GM21619 (cell line): ENCODE data around the gene NPIPB6.
"Not testable (repeated sequence)": the region's sequence is repeated elsewhere in the genome, so short reads cannot be mapped to it uniquely, and the experiment has no call there.

Experiments used
- ATAC-seq: cut with Tn5 transposase; IDR thresholded peaks from one replicate; pipeline ENCODE4 v1.9.1; 2021; ENCODE audit not compliant: unreplicated experiment

NPIPB6 gene

DNA sequence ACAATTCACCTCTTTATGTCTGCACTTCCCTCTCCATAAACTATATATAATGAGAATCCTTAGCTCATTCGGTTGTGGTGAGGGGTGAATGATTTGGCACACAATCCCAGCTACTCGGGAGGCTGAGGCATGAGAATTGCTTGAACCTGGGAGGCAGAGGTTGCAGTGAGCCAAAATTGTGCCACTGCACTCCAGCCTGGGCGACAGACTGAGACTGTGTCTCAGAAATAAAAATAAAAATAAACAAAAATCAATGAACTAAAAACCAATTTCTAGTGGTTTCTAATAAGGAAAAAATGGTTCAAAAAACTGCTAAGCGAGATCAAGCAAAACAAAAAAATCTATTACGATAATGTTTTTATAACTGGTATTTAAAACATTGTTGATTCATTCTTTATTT lies at the start of gene NPIPB6:
Gene NPIPB6 (minus strand): TSS at position 101 of the 400 bp plus-strand sequence. CDS start 686 bp downstream, outside the sequence.
- not testable (repeated sequence) for ATAC-seq

DNA sequence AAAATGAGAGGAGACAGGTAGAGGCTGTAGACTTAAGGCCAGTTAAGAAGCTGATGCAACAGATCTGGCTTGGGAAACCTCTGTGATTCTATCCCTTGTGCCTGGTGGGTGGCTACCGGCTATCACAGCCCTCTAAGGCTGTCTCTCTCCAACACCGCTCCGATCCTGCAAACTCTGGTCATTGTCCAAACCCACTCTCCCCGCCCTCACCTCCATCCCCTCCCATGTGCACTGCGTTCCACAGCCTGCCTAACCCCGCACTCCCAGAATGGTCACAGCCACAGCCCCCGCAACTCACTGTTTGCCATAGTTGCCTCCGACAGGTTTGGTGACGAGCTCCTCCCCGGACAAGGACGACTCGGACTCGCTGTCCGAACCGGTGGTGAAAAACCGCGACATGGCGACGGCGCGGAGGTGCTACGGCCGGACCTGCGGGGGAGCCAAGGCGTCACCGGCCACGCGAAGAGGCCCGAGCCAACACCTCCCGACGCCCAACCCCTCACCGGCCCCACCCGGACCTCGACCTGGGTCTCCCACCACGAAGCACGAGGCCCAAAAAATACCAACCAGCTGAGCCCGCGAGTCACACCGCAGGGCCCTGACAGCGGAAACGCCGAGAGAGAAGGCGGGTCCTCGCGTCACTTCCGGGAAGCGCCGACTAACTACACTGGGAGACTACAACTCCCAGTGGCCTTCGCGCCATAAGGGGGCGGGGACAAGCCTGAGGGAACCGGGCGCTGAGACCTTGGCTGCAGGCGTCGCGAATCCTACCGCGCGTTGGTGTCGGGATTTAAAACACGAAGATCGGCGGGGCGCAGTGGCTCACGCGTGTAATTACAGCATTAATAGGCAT lies 40.1 kb upstream of the NPIPB6 start, which contains the start of gene EIF3CL:
Gene EIF3CL (minus strand): TSS at position 622 of the 853 bp plus-strand sequence. CDS start 223 bp downstream, at position 399.
- peak; percentile 96 for ATAC-seq

DNA sequence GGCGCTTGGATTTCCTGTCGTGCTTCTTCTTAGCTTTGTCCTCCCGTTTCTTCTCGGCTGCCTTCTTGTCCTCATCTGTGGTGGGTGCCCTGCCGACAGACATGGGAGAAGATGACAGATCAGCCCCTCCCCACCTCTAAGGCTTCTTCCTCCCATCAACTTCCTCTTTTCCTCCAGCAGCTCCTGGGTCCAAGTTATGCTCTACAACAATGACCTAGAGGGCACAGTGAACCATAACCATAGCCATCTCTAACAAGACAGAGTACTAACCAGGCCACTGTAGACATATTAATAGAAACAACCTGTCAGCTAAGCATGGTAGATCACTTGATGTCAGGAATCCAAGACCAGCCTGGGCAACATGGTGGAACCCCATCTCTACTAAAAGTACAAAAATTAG lies 28.7 kb upstream of the NPIPB6 start:
- not testable (repeated sequence) for ATAC-seq

DNA sequence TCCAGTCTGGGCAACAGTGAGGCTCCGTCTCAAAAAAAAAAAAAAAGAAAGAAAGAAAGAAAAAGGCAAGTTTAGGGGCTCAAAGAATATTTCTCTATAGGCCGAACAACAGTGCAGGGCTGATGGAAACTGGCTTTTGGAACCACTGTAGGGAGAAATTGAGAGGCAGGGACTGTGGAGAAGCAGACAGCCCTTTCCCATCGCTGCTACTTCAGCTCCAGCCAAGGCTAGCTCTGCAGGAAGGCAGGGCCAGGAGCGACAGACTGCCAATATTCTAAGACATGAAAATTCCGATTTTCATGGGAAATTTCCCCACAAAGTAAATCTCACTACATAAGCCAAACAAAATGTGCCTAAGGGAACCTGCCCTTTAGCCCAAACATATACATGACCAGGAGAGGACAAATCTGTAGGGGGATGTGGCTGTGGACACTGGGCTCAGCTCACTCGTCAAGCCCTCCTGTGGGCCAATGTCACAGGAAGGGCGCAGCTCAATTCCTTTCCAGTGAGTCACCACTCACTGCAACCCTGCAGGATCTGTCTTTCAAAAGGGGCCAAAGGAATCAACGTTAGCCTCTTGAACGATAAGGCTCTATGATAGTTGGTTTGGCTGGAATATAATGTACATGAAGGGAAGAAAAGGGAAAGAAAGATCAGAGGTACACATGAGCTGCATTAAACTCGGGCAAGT lies 19.0 kb upstream of the NPIPB6 start:
- ATAC-seq, result not testable (repeated sequence)

DNA sequence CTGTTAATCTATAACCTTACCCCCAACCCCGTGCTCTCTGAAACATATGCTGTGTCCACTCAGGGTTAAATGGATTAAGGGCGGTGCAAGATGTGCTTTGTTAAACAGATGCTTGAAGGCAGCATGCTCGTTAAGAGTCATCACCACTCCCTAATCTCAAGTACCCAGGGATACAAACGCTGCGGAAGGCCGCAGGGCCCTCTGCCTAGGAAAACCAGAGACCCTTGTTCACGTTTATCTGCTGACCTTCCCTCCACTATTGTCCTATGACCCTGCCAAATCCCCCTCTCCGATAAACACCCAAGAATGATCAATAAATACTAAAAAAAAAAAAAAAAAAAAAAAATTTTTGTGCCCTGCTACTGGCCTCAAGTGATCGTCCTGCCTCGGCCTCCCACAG lies 14.5 kb upstream of the NPIPB6 start:
- ATAC-seq, result not testable (repeated sequence)

DNA sequence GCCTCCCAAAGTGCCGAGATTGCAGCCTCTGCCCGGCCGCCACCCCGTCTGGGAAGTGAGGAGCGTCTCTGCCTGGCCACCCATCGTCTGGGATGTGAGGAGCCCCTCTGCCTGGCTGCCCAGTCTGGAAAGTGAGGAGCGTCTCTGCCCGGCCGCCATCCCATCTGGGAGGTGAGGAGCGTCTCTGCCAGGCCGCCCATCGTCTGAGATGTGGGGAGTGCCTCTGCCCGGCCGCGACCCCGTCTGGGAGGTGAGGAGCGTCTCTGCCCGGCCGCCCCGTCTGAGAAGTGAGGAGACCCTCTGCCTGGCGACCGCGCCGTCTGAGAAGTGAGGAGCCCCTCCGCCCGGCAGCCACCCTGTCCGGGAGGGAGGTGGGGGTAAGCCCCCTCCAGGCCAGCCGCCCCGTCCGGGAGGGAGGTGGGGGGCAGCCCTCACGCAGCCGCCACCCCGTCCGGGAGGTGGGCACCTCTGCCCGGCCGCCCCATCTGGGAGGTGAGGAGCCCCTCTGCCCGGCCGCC lies 13.9 kb upstream of the NPIPB6 start:
- not testable (repeated sequence) for ATAC-seq

DNA sequence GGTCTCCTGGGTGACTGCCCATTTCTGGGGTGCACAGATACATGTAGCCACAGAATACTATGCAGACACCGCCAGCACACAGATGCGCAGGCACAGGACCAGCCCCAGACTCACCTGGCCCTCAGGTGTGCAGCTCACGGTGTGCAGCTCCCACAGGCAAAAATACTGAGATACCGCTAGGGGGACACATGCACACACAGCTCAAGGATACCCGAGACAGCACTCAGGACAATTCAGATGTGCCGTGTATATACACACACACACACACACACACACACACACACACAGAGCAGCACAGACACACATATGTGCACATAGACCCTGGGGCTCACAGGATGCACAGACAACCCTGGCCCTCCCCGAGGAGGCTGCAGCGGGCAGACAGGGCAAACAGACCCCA lies 11.8 kb upstream of the NPIPB6 start:
- not testable (repeated sequence) for ATAC-seq

DNA sequence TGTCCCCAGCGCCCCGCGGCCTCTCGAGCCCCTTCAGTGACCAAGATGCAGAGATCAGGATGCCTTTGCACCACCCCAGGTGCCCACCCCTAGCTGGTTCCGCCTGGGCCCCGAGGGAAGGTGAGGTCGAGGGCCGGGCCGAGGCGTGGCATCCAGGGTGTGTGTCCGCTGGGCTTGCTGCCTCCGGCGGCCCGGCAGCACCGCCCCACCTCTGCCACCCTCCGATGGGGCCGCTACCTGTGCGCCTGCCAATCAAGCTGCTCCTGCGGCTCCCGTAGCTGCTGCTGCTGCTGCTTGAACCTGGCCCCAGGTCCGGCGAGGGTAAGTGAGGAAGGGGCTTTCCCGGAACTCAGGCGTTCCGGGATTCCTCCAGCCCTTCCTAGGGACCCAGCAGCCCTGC lies 11.0 kb upstream of the NPIPB6 start:
- not testable (repeated sequence) for ATAC-seq

DNA sequence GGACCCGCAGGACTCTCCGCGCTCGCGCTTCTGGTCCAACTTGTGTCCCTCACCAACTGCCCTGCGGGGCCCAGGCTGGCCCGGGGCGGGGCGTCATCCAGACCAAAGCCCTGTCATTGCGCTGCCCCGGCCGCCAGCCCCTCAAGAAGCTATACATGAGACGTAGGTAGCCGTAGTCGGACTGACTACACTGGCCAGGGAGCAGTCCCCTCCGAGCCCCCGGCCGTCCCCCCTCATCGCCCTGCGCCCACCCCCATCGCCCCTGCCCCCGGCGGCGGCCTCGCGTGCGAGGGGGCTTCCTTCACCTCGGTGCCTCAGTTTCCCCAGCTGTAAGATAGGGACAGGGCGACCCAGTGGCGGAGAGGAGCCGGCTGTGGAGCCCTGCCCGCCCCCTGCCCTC lies 4.6 kb upstream of the NPIPB6 start:
- ATAC-seq, result not testable (repeated sequence)

DNA sequence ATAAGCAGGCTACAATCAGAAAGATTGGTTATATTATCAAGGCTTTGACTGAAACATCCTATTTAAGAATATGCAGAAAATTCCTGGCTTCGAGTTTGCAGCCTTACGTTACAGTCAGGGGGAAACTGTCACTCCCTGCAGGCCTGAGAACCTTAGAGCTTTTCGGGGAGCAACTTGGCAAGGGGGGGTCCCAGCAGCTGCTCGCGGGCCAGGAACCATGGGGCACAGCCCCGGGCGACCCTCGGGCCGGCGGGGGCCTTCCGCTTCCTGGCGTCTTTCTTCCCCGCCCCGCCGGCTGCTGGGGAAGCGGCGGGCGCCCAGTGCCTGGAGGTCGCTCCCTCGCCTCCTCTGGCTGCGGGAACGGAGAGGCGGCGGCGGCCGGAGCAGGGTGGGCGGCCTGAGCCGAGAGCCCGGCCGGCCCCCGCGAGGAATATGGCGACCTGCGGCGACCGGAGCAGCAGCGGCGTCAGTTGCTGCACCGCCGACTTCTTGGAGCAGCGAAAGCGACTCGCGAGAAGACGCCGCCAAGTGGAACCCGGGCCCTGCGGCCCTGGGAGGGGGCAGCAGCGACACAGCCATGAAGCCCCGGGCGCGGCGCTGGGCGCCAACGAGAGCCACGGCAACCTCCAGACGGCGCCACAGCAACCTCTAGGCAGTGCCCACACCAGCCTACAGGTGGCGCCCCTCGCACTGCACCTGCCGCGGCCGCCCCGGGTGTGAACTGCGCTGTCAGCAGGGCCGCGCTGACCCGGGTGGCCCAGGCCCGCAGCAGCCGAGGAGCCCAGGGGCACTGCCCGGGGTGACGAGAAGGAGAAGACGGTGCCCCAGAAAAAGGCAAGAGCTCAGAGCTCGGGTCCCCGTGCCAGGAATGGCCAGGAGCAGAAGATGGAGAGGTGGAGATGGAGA lies 1.2 kb upstream of the NPIPB6 start:
- peak; percentile 96 for ATAC-seq

DNA sequence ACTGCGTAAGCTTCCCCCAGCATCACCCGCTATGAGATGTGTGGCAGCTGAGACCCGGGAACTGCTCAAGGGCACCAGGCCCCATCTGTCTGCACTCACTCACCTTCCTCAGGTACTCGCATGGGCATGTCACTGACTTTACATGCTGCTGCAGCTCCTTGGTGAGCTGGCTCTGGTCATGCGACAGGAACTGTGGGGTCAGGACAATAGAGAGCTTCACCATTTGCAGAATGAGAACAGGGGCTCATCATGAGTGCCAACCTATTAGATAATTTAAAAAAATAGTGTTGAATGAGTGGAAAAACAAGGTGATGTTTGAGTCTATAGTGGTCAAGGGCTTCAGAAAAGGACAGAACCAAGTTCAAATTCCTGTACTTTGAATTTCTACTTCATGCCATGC lies 708 bp downstream of the NPIPB6 start:
- ATAC-seq, result not testable (repeated sequence)

DNA sequence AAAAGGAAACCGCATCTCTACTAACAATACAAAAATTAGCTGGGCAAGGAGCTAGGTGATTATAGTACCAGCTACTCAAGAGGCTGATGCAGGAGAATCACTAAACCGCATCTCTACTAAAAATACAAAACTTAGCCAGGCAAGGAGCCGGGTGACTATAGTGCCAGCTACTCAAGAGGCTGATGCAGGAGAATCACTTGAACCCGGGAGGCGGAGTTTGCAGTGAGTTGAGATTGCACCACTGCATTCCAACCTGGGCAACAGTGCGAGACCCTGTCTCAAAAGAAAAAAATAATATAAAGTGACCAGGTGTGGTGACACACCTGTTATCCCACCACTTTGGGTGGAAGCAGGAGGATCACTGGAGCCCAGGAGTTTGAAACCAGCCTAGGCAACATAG lies 25.1 kb downstream of the NPIPB6 start:
- not testable (repeated sequence) for ATAC-seq

DNA sequence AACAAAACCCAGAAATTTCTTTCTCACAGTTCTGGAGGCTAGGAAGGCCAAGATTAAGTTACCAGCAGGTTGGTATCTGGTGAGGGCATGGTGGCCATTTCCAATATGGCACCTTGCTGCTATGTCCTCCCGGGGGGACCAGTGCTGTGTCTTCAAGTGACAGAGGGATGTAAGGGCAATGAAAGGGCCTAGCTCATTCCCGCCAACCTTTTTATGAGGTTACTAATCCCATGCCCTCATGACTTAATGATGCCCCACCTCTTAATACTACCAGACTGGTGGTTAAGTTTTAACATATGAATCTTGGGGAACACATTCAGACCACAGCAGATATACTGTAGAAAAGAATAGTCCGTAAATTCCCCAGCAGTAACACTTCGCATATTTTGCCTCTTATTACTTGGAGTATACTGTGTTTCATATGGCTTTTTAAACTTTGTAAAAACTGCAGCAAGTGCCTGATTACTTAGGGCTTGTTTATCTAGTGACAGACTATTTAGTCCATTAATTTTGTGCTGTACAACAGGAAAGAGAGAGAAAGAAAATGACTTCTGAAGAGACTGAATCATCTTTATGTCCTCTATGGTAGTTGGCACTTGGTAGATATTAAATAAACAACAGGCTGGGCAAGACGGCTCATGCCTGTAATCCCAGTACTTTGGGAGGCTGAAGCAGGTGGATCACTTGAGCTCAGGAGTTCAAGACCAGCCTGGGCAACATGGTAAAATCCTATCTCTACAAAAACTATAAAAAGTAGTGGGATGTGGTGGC lies 26.2 kb downstream of the NPIPB6 start:
- not testable (repeated sequence) for ATAC-seq

DNA sequence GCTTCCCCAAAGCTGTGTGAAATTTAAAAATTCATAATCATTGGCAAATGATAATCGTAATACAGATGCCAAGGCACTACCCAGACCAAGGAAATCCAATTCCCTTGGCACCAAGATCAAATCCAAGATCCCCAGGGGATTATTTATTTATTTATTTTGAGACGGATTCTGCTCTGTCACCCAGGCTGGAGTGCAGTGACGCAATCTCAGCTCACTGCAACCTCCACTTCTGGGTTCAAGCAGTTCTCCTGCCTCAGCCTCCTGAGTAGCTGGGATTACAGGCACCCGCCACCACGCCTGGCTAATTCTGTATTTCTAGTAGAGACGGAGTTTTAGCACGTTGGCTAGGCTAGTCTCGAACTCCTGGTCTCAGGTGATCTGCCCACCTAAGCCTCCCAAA lies 27.6 kb downstream of the NPIPB6 start:
- ATAC-seq, result not testable (repeated sequence)

DNA sequence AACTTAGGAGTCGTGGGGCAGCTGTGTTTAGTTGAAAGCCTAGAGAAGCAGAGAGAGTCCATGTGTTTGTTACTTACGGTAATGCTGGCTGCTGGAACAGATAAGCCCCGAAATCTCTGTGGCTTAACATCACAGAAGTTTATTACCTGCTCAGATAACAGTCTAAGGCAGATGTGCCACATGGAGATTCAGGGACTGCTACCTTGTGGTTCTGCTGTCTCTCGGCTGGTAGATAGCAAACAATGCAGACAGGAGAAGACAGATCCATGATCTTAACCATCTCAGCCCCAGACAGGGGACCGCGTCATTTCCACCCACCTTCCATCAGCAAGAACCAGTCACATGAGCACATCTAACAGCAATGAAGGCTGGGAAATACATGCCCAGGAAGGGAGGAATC lies 30.7 kb downstream of the NPIPB6 start:
- ATAC-seq, result not testable (repeated sequence)

DNA sequence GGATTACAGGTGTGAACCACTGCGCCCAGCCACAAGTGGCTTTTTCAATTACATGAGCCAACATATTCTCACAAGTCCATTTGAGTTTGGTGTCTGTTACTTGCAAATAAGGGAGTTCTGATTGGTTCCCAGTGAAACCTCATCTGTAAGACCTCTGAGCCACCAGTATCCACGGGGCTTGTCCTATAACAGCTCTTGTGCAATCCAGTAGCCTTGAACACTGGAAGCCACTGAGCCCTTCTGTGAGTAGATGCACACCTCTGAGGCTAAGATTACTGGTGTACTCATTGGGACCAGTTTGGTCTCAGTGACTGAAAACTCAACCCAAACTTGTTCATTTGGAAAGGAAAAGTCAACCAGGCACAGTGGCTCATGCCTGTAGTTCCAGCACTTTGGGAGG lies 32.3 kb downstream of the NPIPB6 start:
- not testable (repeated sequence) for ATAC-seq

DNA sequence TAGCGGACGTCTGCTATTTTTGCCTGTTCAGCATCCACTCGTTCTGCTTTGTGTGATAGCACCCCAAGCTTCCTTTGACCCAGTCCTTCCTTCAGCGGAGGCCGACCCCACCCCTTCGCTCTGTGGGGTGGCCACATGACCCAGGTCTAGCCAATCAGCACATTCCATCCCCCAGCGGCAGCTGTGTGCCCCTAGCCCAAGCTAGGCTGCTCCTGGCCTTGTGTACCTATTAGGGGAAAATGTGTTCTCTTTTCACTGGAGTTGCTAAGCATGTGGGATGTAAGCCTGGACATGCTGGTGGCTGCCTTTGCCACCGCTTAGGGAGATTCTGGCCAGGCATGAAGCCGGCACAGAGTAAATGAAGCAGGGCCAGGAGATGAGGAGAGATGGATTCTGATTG lies 33.1 kb downstream of the NPIPB6 start:
- not testable (repeated sequence) for ATAC-seq

DNA sequence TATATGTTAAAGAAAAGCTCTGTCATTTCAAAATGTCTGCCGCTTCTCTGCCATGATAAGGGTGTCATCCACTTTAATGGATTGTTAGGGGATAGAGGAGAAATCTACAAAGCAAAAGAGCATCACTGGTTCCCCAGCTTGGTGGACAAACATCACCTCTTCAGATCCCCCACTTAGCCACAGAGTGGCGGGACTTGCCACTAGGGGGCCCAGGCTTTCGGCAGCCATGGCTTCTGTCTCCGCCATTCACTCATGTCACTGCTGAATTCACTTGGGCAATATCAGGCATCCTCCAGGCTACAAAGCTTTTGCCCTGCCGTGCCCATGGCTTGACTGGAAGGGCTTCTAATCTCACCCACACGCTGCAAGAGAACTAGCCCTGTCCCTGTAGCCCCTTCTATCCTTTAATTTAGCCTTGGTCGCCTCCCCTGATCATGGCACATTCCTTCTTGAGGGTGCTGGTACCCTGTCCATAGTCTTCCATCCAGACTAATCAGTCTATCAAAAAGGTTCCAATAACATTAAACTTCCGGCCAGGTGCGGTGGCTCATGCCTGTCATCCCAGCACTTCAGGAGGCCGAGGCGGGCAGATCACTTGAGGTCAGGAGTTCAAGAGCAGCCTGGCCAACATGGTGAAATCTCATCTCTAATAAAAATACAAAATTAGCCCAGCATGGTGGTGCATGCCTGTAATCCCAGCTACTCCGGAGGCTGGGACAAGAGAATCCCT lies 36.3 kb downstream of the NPIPB6 start:
- no peak for ATAC-seq

DNA sequence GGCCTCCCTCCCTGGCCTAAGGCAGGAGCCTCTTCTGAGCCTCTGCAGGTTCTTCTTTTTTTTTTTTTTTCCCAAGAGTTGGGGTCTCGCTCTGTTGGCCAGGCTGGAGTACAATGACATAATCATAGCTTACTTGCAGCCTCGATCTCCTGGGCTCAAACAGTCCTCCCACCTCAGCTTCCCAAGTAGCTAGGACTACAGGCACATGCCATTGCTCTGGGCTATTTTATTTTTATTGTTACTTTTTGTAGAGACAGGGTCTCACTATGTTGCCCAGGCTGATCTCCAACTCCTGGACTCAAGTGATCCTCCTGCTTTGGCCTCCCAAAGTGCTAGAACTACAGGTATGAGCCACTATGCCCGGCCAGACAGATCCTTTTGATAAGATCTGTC lies 38.4 kb downstream of the NPIPB6 start:
- no peak for ATAC-seq
